BE2C (cell line): Measurements from ENCODE around the gene FXYD6.

Source experiments
- DNase-seq: peaks from one replicate; pipeline ENCODE4 v3.0.0-alpha.2; 2020
- H3K27me3 ChIP-seq: fragments of 250-450 bp; sonication (Bioruptor Pico); 2 replicates; pipeline ENCODE4 v1.5.1; 2020; ENCODE audit warnings: mild to moderate bottlenecking
- H3K36me3 ChIP-seq: fragments of 250-450 bp; sonication (Bioruptor Pico); 2 replicates; pipeline ENCODE4 v1.5.1; 2020; ENCODE audit warnings: mild to moderate bottlenecking
- H3K4me1 ChIP-seq: fragments of 250-450 bp; sonication (Bioruptor Pico); 2 replicates; pipeline ENCODE4 v1.5.1; 2020
- H3K4me3 ChIP-seq: 2 replicates; pipeline ENCODE4 v1.5.1; 2011; ENCODE audit warnings: low read depth, low read length
- H3K9me3 ChIP-seq: fragments of 250-450 bp; sonication (Bioruptor Pico); 2 replicates; pipeline ENCODE4 v1.5.1; 2020
- TF ChIP-seq, protein P1 (sequence below): IDR thresholded peaks from 2 replicates; pipeline ENCODE4 v1.5.1; 2012; ENCODE audit warnings: mild to moderate bottlenecking, low read depth, low read length

The FXYD6 gene

DNA sequence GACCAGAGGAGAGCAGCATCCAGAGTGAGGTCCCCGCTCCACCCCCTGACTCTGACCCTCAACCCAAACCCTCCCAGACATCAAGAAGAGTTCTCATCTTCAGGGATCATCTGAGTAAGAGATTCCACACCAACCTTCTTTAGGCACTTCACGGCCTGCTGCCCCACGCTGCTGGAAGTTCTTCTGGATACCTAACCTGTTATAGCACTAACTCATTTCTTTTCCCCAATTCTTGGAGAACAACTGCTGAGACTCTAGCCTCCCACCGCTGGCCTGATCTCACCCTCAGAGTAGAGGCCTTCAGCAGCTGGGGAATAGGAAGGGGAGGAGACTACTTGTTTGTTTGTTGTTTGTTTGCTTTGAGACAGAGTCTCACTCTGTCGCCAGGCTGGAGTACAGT, 45.4 kb upstream of the FXYD6 start:
- no peak for DNase-seq
- TF ChIP-seq, protein P1, sequence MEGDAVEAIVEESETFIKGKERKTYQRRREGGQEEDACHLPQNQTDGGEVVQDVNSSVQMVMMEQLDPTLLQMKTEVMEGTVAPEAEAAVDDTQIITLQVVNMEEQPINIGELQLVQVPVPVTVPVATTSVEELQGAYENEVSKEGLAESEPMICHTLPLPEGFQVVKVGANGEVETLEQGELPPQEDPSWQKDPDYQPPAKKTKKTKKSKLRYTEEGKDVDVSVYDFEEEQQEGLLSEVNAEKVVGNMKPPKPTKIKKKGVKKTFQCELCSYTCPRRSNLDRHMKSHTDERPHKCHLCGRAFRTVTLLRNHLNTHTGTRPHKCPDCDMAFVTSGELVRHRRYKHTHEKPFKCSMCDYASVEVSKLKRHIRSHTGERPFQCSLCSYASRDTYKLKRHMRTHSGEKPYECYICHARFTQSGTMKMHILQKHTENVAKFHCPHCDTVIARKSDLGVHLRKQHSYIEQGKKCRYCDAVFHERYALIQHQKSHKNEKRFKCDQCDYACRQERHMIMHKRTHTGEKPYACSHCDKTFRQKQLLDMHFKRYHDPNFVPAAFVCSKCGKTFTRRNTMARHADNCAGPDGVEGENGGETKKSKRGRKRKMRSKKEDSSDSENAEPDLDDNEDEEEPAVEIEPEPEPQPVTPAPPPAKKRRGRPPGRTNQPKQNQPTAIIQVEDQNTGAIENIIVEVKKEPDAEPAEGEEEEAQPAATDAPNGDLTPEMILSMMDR = no peak
- Histone ChIP-seq H3K9me3 (no peaks in the 10 kb centered on the region), H3K4me1 (no peaks in the 10 kb centered on the region), H3K27me3 (no peaks in the 10 kb centered on the region), H3K36me3 (no peaks in the 10 kb centered on the region), H3K4me3 (no peak overlapping the region)

DNA sequence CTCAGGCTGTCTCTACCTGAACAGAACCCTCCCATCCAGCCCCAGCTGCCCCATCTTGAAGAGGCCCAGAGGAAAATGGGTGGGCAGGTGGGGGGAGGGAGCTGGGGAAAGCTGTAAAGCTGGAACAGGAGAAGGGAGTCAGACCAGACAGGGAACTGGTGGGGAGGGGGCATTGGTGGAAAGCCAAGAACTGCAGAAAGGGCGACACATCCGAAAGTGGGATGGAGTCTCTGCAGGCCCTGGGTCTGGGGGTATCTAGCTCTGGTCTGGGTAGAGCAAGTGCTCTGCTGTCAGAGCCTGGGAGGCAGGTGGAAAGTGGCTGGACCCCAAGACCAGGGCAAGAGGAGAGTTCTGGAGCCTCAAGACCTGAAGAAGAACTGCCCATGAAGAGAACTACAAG, 45.0 kb upstream of the FXYD6 start:
- TF ChIP-seq, protein P1 = no peak
- no peaks in the 10 kb centered on the region for H3K36me3 ChIP-seq
- DNase-seq = no peak
- H3K9me3 ChIP-seq = no peaks in the 10 kb centered on the region
- H3K4me1 ChIP-seq = no peaks in the 10 kb centered on the region
- no peaks in the 10 kb centered on the region for H3K27me3 ChIP-seq
- no peak overlapping the region for H3K4me3 ChIP-seq

DNA sequence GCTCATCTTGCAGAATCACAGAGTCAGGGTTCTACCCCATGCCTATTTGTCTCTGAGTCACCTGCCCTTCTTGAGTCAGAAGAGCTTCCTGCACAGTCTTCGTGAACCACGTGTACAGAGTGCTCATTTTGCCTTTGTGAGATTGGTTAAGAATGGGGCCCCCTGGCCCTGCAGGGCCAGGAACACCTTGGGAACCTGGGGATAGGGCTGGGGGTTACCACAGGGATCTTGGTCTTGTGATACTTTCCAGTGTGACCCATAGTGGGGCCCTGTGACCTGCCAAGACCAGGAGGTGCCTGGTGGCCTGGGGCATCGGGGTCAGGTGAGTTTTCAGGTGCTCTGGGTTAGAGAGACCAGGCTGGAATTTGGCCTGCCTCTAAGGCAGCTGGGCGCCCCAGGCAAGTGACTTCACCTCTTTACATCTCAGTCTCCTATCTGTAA, 43.3 kb upstream of the FXYD6 start:
- Histone ChIP-seq H3K9me3 (no peaks in the 10 kb centered on the region), H3K4me1 (no peaks in the 10 kb centered on the region), H3K36me3 (no peaks in the 10 kb centered on the region), H3K4me3 (no peak overlapping the region), H3K27me3 (no peaks in the 10 kb centered on the region)
- no peak for DNase-seq
- TF ChIP-seq, protein P1 = no peak

- DNase-seq = no peak
- TF ChIP-seq, protein P1 = no peak
- no peaks in the 10 kb centered on the region for H3K4me1 ChIP-seq
- no peaks in the 10 kb centered on the region for H3K36me3 ChIP-seq
- no peaks in the 10 kb centered on the region for H3K27me3 ChIP-seq
- H3K4me3 ChIP-seq = no peak overlapping the region
- H3K9me3 ChIP-seq = no peaks in the 10 kb centered on the region
These were observed 42.9 kb upstream of the FXYD6 start for GRCh38 chr11:117919341-117919740.

DNA sequence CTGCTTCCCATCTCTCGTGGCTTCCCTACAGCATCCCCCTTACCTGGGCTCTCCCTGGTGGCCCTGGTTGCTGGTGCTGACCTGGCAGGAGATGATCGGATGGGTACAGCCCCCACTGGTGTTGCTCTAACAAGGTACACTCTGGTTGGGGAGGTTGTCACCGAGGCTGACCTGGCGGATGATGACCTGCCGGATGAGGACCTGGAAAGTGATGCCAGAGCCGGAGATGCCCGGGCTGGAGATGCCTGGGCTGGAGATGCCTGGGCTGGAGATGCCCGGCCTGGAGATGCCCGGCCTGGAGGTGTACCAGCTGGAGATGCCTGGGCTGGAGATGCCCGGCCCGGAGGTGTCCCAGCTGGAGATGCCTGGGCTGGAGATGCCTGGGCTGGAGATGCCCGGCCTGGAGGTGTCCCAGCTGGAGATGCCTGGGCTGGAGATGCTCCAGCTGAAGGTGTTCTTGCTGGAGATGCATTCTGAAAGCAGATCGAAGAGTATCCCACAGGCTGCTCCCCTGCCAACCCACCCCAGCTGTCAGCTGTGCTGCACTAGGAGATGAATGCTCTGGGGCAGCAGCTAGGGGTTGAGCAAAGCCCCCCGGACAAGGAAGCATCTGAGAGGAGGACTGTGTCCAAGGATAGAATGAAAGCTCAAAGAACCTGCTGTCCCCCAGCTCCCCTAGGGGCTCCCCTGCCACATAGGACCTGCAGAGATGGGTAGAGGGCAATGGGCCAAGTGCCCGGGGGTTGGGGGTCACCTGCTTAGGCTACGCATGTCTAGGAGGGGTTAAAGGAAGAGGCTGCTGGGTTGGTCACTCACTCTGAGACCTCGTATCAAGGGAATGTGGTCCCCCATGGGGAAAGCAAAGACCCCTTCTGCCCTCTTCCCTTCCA, 42.2 kb upstream of the FXYD6 start:
- no peak overlapping the region for H3K4me3 ChIP-seq
- no peaks in the 10 kb centered on the region for H3K9me3 ChIP-seq
- no peaks in the 10 kb centered on the region for H3K36me3 ChIP-seq
- DNase-seq = no peak
- H3K27me3 ChIP-seq = no peaks in the 10 kb centered on the region
- TF ChIP-seq, protein P1 = no peak
- no peaks in the 10 kb centered on the region for H3K4me1 ChIP-seq

GRCh38 chr11:117917591-117918151, 41.2 kb upstream of the FXYD6 start:
- DNase-seq = no peak
- TF ChIP-seq, protein P1 = no peak

More at GRCh38 chr11:117917591-117918151, 41.2 kb upstream of the FXYD6 start:
- Histone ChIP-seq H3K4me1 (no peaks in the 10 kb centered on the region), H3K27me3 (no peaks in the 10 kb centered on the region), H3K36me3 (no peaks in the 10 kb centered on the region), H3K9me3 (no peaks in the 10 kb centered on the region), H3K4me3 (no peak overlapping the region)
